Stromal cell of bone marrow (primary cell): ENCODE results near the gene ABHD15.

Experiments
- DNase-seq: peaks from one replicate; pipeline ENCODE4 v3.0.0-alpha.2; 2012; ENCODE audit warnings: low read depth

Gene ABHD15

DNA sequence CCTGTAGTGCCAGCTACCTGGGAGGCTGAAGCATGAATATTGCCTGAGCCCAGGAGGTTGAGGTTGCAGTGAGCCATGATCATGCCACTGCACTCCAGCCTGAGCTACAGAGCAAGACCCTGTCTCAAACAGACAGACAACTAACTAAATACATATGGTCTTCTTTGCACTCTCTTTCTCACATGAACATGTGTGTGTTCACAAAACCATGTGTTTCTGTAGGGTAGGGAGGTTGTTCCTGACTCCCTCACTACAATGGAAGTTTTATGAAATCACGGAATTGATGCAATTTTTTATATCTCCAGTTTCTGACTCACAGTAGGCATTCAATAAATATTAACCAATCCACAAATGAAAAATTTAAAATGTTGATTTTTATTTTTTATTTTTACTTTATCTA, 48.5 kb downstream of the ABHD15 start:
- no peak for DNase-seq

DNA sequence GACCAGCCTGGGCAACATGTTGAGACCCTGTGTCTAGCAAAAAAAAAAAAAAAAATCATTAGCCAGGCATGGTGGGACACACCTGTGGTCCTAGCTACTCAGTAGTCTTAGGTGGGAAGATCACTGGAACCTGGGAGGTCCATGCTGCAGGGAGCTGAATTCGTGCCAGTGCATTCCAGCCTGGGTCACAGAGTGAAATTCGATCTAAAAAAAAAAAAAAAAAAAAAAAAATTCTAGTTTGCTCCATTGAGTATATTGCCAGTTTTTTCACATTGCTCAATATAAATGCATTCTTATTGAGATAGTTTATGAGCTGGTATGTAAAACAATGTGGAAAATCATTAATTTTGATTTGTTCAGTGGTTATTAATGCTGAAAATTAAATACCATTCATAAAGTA, 52.0 kb downstream of the ABHD15 start:
- no peak for DNase-seq

DNA sequence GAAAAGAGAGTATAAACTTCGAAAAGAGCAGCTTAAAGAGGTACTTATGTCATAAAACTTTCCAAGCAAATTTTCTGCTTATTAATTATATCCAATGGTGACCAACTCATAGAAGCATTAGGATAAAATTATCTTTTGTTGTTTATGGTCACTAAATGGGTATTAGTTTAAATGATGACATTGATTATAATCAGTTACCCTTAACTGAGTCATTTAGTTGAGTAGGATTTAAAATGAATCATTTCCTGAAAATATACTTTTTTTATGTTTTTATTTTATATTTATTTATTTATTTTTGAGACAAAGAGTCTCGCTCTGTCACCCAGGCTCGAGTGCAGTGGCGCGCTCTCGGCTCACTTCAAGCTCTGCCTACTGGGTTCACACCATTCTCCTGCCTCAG, 55.9 kb downstream of the ABHD15 start:
- DNase-seq = no peak
